Epidermal melanocyte (primary cell): ENCODE data around the gene CHMP4B.
"Not testable (repeated sequence)": the region's sequence is repeated elsewhere in the genome, so short reads cannot be mapped to it uniquely, and the experiment has no call there.

Experiments used
- DNase-seq: peaks from one replicate; pipeline ENCODE4 v3.0.0; 2011; ENCODE audit warnings: low spot score; ENCODE audit not compliant: insufficient read length

The CHMP4B gene

DNA sequence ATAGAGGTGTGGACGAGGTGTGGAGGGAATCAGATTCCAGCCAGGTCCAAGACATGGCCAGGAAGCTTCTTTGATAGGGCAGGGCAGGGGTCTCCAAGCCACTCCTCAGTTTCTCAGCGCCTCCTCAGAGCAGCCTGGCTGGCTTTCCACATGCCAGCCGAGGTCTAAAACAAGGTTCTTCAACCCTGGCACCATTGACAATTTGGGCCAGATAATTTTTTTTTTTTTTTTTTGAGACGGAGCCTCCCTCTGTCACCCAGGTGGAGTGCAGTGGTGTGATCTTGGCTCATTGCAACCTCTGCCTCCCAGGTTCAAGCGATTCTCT, 21.3 kb upstream of the CHMP4B start:
- no peak for DNase-seq

DNA sequence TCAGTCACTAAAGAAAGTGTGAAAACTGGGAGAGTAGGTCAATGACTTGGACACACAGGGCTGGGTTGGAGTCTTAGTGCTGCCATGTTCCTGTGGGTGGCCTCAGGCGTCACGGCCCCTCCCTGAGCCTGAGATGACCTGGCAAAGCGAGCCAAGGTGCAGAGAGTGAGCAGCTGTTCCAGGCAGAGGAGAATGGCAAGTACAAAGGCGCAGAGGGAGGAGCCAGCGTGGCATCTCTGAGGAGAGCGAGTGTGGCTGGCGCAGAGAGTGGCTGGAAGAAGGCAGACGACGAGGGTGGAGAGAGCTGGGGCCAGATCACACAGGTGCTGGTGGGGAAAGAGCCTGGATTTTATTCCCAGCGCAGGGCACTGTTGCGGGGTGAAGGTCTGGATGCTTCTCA, 20.6 kb upstream of the CHMP4B start:
- no peak for DNase-seq

DNA sequence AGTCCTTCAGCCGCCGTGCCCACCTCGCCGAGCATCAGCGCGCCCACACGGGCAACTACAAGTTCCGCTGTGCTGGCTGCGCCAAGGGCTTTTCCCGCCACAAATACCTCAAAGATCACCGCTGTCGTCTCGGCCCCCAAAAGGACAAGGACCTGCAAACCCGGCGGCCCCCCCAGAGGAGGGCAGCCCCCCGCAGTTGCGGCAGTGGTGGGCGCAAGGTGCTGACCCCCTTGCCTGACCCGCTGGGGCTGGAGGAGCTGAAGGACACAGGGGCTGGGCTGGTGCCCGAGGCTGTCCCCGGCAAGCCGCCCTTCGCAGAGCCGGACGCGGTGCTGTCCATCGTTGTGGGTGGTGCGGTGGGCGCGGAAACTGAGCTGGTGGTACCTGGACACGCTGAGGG, 20.1 kb upstream of the CHMP4B start:
- DNase-seq = no peak

DNA sequence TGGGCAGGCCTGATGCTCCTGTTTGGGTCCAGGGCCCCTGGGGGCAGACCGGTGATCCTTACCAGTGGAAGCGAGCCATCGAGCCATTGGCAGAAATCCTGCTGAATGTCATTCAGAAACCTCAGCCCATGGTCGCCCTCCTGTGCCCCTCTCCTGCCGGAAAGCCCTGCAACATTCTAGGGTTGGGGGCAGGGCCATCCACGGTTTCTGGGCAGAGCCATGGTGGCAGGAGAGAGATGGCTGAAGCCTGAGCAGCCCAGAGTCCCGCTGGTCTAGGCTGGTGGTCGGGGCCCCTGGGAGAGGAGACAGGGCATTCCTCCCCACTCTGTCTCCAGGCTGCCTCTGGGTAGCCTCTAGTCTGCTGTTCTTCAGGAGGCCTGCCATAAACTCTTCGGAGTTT, 19.6 kb upstream of the CHMP4B start:
- DNase-seq = no peak

DNA sequence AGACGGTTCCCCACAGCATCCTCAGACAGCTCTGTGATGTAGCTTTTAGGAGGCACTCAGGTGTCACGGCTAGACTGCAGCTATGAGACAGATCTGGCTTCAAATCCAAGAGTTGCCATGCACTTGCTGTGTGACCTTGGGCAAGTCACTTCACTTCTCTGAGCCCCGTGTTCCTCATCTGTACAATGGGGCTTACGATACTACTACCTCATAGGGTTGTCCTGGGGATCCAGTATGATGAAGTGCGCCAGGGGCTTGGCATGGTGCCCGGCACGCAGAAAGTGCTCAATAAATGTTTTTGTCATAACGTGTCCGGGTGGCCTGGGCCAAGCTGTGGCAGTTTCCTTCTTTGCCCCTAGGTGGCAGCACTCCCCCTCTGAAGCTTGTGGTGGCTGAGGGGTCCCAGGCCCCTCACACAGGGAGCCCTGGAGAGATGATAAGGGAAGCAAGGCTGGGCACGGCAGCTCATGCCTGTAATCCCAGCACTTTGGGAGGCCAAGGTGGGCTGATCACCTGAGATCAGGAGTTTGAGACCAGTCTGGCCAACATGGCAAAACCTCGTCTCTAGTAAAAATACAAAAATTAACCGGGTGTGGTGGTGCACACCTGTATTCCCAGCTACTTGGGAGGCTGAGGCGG, 19.1 kb upstream of the CHMP4B start:
- no peak for DNase-seq

DNA sequence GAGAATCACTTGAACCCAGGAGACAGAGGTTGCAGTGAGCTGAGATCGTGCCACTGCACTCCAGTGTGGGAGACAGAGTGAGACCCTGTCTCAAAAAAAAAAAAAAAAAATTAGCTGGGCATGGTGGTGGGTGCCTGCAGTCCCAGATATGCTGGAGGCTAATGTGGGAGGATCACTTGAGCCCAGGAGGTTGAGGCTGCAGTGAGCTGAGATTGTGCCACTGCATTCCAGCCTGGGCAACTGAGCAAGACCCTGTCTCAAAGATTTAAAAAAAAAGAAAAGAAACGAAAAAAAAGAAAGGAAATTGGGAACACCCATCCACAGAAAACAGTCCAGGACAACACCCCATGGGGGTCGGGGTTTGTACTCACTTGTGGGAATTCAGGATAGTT, 18.6 kb upstream of the CHMP4B start:
- DNase-seq = not testable (repeated sequence)

DNA sequence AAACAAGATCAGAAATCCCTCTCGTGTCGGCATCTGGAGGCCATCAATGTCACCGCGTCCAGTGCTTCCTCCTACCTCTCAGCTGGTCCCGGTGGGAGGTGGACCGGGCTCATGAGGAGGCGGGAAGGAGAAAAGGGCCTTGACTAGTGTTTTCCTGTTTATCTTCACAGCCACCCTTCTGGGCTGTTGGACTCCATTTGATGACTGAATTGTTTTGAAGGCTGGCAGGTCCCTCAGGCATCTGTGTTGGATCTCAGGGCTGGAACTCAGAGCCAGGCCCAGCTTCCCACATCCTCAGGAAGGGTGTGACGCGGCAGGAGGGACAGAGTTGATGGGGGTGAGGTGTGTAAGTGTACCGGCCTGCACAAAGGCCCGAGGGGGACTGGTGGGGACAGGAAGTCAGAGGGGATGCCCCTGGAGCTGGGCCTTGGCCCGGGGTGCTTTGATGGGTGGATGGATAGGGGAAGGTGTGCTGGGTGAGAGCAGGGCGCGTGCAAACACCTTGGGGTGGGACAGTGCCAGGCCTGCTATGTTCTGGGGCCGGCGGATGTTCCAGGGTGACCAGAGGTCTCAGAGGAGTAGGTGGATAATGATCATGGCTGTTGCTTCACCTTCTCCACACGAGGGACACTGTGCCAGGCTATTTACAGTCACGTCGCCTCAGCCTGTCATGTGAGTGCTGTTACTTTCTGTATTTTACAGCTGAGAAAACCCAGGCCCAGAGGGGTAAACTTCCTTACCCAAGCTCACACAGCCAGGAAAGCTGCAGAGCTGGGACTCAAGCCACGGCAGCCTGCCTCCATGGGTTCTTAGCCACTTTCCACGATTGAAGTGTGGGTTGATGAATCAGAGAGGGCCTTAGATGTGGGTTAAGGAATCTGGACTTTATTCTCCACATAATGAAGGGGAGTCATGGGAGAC, 17.9 kb upstream of the CHMP4B start:
- DNase-seq = no peak

DNA sequence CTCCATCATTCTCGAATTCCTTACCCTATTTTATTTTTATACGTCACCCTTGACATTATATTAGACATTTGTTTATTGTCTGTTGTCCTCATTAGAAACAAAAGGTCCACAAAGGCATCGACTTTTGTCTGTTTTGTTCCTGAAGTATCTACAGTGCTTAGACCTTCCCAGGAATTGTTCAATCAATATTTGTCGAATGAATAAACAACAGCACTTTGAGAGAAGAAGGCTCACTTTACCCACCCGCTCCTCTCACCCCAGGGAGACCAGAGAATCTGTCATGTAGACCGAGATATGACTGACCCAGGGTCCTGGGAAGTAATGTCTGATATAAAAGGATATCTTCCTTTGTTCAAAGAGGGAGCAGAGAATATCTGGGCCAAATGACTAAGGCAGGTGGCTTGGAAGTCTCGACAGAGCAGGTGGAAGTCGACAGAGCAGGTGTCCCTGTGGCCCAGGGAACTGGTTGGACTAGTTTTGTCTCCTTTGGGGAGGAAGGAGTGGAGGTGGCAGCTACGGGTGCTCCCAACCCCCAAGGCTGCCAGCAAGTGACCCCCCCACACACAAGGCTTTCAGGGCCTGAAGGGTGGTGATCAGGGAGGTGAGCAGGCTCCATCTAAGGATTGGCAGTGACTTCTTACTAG, 14.8 kb upstream of the CHMP4B start:
- DNase-seq = no peak

DNA sequence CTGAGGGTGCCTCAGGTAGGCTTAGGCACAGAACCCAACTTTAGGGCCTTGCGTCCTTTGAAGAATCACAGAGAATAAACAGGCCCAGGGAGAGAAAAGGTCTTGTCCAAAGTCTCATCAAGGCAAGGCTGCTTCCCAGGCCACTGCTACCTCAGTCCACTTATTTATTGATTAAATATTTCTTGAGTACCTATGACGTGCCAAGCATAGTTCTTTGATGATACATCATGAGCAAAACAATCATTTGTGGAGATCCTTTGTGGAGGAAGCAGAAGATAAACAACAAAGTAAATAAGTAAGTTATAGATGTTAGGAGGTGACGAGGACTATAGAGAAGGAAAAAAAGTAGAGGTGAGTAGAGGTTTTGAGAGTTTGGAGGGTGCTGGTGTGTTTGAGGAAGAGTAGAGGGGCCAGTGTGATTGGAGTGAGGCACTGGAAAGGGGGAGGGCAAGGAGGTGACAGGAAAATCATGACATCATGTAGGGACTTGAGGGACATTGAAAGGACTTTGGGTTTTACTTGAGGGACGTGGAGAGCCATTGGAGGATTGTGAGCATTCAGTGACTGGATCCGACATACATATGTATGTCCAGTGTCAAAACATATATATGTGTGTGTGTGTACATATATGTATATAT, 14.1 kb upstream of the CHMP4B start:
- DNase-seq = no peak

DNA sequence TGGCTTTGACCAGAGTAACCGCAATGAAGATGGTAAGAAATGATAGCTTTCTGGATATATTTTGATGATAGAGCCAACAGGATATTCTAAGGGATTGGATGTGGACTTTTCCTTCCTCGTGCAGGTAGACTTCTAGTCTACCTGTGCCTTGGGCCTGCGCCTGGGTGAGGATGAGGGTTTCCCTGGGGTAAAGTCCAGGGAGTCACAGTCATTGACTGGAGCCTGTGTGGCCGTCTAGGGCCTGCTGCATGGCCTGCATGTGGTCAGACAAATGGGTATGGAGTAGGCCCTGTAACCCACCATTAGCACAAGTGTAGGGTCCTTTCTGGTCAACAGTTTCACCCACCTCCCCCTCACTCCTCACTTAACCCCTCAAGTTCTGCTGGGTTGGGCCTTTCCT, 12.7 kb upstream of the CHMP4B start:
- DNase-seq = no peak

DNA sequence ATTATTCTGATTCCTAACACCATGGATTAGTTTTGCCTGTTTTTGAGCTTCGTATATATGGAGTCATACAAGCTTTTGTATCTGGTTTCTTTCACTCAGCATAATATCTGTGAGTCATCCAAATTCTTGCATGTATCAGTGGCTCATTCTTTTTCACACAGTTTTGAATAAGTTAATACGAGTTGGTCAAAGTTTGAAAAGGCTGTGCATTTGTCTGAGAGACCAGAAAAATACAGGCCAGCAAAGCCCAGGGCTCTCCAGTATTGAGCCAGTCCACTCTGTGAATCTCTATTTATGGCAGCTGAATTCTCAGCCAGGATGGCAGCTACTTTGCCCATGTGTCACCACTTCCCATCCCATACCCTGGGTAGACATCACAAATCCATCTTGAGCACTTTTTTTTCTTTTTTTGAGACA, 7.2 kb upstream of the CHMP4B start:
- DNase-seq = no peak

DNA sequence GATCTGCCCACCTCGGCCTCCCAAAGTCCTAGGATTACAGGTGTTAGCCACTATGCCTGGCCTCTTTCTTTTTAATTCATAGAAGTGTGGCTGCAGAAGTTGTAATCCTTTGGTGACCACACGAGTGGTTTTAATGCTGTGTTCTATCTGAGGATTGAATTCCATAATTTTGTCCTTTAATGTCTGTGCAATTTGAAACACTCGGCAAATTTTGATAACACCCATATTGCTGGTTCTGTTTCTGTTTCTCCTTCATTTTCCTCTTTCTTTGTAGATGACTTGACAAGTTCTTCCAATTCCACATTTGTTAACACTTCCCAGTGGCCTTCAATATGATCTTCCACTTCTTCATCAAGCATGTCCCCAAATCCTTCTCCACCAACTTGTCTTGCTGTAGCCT, 2.8 kb upstream of the CHMP4B start:
- DNase-seq = no peak

DNA sequence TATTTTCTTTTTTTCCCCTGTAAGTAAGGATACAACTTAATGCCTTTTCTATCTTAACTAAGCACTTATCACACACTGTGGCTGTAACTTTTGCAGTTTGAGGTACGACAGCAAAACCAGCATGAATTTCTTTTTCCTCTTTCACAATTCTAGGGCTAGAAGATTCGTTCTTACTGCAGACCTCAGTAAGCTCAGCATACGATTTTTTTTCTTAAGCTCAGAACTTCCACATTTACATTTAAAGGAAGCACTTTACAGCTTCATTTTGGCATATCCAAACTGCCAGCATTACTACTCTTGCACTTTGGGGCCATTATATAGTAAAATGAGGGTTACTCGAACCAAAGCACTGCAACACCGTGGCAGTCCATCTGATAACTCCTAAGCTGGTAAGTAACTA, 889 bp upstream of the CHMP4B start:
- DNase-seq = no peak

DNA sequence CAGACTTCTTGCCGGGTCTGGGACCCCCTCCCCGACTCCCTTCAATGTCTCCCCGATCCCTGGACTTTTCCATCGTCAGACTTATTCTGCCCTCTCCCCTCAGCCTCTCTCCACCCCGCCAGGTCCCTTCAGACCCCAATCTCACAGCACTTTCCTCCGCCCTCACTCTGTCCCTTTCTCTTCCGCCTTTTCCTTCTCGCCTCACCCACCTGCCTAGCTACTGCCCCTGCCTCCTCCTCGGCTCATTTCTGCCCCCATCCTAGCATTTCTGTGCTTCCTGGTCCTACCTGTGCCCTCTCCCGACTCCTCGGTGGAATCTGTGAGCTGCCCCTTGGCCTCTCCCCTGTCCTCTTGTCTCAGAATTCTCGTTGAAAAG, 616 bp downstream of the CHMP4B start:
- DNase-seq = no peak

DNA sequence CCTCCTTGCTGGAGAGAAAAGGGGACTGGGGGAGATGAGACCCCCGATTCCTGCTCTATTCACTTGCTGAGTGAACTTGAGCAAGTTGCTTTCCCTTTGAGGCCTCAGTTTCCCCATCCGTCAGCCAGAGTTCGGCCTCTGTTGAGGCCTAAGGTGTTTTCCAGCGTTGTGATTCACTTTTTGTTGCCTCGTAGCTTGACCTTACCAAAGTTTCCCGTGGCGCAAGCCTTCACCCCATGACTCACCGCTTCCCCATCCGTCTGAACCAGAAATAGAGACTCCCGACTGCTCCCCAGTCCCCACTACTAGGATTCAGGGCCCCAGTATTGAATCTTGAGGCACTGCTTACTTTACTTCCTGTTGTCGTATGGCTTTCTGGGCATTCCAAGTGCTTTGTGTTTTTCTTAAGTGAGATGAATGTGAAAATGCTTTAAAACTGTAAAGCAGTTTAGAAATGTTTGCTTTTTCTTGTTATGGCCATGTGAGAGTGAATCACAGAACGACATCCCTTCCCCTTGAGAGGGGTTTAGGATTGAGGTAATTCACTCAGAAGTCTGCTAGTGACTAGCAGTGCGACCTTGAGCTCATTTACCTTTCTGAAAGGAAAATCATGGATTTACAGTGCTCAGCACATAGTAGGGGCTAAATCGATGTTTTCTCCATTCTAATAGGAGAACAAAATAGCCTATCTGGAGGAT, 1.2 kb downstream of the CHMP4B start:
- DNase-seq = no peak

DNA sequence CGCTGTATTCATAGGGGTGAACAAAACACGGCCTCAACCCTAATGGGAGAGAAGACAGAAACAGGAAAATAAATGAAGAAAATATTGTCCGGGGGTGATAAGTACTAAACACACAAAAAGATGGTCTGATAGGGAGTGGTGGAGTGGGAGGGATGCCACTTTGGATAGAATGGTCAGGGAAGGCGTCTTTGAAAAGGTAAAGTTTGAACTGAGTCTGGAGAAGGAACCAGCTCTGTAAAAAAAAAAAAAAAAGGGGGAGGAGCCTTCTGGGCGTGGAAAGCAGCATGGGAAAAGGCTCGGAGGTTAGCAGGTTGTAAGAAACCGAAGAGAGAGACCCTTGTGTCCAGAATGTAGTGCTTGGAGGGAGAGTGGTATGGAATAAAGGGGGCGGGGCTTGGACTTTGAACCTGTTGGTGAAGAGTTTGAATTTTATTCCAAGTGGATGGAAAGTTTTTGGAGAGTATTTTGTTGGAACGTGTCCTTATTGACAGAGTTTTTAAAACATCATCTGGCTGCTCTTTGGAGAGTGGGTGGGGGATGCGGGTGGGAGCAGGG, 1.8 kb downstream of the CHMP4B start:
- DNase-seq = no peak

DNA sequence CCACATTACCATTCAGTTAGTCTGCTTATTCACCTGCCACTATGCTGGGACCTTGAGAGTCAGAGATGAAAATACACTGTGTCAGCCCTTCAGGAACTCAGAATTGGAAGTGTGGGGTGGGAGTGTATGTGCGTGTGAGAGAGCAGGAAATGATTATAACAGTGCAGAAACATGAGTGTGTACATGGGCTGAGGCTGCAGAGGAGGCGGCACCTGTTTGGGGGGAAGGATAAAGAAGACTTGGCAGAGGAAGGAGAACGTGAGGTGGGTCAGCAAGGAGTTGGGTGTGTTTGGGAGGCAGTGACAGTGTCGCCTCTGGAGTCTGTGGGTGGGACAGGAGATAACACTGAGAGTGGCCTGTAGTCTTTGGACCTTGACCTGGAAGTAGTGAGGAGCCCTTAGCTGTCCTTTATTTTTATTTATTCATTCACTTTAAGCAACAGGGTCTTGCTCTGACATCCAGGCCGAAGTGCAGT, 3.1 kb downstream of the CHMP4B start:
- DNase-seq = no peak

DNA sequence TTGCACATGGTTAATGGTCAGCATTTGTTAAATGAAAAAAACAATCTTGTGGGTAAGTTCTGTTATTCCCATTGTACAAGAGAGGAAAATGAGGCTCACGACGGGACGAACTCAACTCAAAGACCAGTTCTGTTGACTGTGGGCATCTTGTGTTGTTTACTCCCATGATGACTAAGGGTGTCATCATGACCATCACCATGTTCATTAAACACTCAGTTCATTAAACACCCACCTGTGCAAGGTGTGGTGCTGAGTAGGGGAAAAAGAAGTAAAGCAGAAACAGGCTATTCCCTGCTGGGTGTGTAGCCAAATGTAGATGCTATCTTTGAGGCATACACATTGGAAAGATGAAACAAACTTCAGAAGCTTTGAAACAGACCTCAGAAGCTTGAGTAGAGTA, 4.5 kb downstream of the CHMP4B start:
- DNase-seq = no peak

DNA sequence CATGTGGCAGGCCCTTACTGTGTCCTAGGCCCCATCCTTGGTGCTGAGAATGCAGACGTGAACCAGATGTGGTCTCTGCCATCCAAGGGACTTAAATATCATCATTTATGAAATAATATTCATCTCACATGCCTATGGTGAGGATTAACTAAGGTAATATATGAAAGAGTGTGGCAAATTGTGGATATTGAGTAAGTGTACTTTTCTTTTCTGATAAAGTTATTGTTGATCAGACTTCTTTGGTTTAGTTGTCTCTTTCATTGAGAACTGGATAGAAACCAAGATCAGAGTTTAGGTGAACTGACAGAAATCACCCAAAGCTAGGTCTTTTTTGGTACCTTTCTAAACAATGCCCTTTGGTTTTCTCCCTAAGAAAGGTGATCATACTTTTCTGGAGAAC, 5.0 kb downstream of the CHMP4B start:
- DNase-seq = no peak

DNA sequence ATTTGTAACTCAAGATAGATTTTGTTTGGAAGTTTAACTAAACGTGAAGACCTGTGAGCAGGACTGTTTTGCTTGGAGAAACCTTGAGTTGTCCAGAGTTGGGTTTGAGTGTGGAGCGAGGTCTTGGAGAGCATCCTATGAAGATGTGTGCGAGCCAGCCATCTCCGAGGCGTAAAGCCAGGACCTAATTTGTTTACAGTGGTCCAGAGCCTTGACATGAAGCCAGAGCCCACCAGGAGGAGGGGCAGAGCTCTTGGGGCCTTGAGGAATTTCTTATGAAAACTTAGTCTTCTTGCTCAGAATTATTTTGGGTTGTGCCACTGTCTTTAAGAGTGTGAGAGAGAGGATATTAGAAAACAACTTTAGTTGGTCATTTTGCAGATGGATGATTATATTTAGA, 6.3 kb downstream of the CHMP4B start:
- DNase-seq = no peak

DNA sequence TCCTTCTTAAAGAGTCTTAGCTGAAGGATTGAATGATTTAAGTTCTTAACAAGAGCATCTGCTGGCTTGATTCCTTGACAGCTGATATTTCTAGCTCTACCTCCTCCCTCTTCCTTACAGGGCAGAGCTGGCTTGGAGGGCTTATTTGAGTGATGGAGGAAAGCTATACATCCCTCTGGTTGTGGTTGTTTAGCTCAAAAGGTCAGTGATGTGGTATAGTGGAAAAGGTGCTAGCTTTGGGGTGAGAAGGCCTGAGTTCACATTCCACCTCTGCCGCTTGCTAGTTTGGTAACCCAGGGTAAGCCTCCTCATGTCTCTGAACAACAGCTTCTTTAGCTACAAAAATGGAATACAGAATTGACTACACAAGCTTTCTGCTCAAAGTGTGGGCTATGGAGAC, 8.3 kb downstream of the CHMP4B start:
- DNase-seq = no peak
